Adrenal gland (tissue), 19 donors: Measurements from ENCODE around the gene PCDHGC5. TPM values are rescaled to one million over a fixed set of nuclear protein-coding genes. Genes with fewer than 3 reads are reported as not detected.
A peak's percentile ranks its signal among the peaks of the same experiment; 100 is the strongest.

Source experiments
- DNase-seq, 7 donors: peaks; one replicate each; pipeline ENCODE4 v3.0.0-alpha.2; 2019 to 2020
- H3K27ac ChIP-seq, 5 donors: fragments of 200-600 bp; sonication (generic) in 4 of 5; 1 replicate in 3 of 5; 2 replicates in 2 of 5; pipeline versions ENCODE4 v1.5.1 to v1.8.0; 2016 to 2020; ENCODE audit warnings: mild to moderate bottlenecking in 1 of 5
- H3K27me3 ChIP-seq: fragments of 200-600 bp; 2 replicates; pipeline ENCODE4 v1.8.0; 2021
- H3K36me3 ChIP-seq, 2 donors: fragments of 200-600 bp; replicated peaks in 1 of 2; 1 replicate in 1 of 2; 2 replicates in 1 of 2; pipeline versions ENCODE4 v1.5.1 to v1.8.0; 2018 to 2022
- H3K4me1 ChIP-seq, 2 donors: fragments of 200-600 bp; replicated peaks in 1 of 2; 1 replicate in 1 of 2; 2 replicates in 1 of 2; pipeline versions ENCODE4 v1.5.1 to v1.8.0; 2018 to 2021
- H3K4me3 ChIP-seq, 4 donors: fragments of 200-600 bp; sonication (generic) in 3 of 4; one replicate each; pipeline ENCODE4 v1.5.1; 2016 to 2018
- H3K9me3 ChIP-seq, 3 donors: fragments of 200-600 bp; sonication (generic) in 1 of 3; replicated peaks in 1 of 3; 1 replicate in 2 of 3; 2 replicates in 1 of 3; pipeline versions ENCODE4 v1.5.1 to v1.8.0; 2016 to 2021
- CTCF ChIP-seq, 6 experiments: fragments of 450-650 bp in 4 of 6; fragments of 200-600 bp in 2 of 6; sonication (generic) in 1 of 6; IDR thresholded peaks; 1 replicate in 5 of 6; 2 replicates in 1 of 6; pipeline versions ENCODE4 v1.5.1 to v1.8.0; 2016 to 2021; ENCODE audit warnings: antibody characterized with exemption in 6 of 6, mild to moderate bottlenecking in 2 of 6, moderate library complexity in 1 of 6
- POLR2A ChIP-seq, 2 donors: fragments of 450-650 bp; IDR thresholded peaks; one replicate each; pipeline ENCODE4 v1.6.1; 2017; ENCODE audit warnings: antibody characterized with exemption in 2 of 2, mild to moderate bottlenecking in 2 of 2, moderate library complexity in 1 of 2
- WGBS, 4 donors: extraction: QIAGEN DNeasy Blood & Tissue Kit in 2 of 4; methylation state at CpG; one replicate each; pipeline versions ENCODE4 v1.1.5 to v1.1.7; 2013 to 2017; 5-methylcytosine and 5-hydroxymethylcytosine counted together
- intact Hi-C, 2 donors: fragments of 100-400 bp; cut with DNase I; formaldehyde crosslinking; loops; one replicate each; pipeline versions ENCODE4 v1.14.1 to v1.15.0; 2022 to 2023
- long read RNA-seq, 10 donors: library from polyadenylated mRNA in 3 of 10; unstranded in 2 of 10; stranded (forward) in 1 of 10; transcript quantifications; one replicate each; pipeline ENCODE4 v2.0.0 and lab custom pipeline, GENCODE V29; 2021 to 2026
- polyA plus RNA-seq, 3 donors: library from polyadenylated mRNA; stranded (reverse); fragments of 200-250 nt in 2 of 3; fragments of 350-450 nt in 1 of 3; fragmentation: Illumina TruSeq in 1 of 3; extraction: RNeasy Lipid Tissue Mini Kit (QIAGEN cat#74804) in 1 of 3; gene quantifications; one replicate each; pipeline ENCODE4 v1.2.3, GENCODE V29; 2013 to 2014
- total RNA-seq, 9 donors: library from RNA; depleted of rRNA in 4 of 9; stranded (reverse); fragments of >200 nt in 4 of 9; fragments of 120-200 nt in 1 of 9; fragmentation: NEBNext Ultra II Directional in 1 of 9; extraction: Animal tissue kit (Norgen Biotek cat#: 25700) in 1 of 9; gene quantifications; one replicate each; pipeline versions ENCODE4 v1.1.0 to v1.2.4, GENCODE V29; 2013 to 2023
- donor health status: healthy with polysubstance abuse.
- donor health status: Bipolar disorder and iron deficiency.
- donor health status: DM: yes; HTN: yes; CAD: no.
- donor health status: DM: no; HTN: no; CAD: no.
- donor health status: DM: no; HTN: no; CAD: no.
- donor health status: DM: yes; HTN: yes; CAD: no.

PCDHGC5 gene
- total RNA-seq (1 to 10 TPM in 7 of 9 donors, under 1 TPM in 2; 0.61 to 5.2 (median 3.0) TPM), polyA plus RNA-seq (1 to 10 TPM in 1 of 3 donors, under 1 TPM in 2; 0.10 to 1.1 (median 0.33) TPM)
- long read RNA-seq, donor 1, result 0 reads
- long read RNA-seq, donor 2, result 0 reads
- long read RNA-seq, donor 3, result 0 reads
- long read RNA-seq, donor 4, partial matches to known transcripts, result 0 of 7 reads
- long read RNA-seq, donor 4, other reads (novel, unspliced or antisense), result 7 of 7 reads
- long read RNA-seq, donor 5, partial matches to known transcripts, result 1 of 1 reads
- long read RNA-seq, donor 5, other reads (novel, unspliced or antisense), result 0 of 1 reads
- long read RNA-seq, donor 6, result 0 reads
- long read RNA-seq, donor 7, result 0 reads
- long read RNA-seq, donor 8, result 0 reads
- long read RNA-seq, donor 9, partial matches to known transcripts, result 6 of 6 reads
- long read RNA-seq, donor 9, other reads (novel, unspliced or antisense), result 0 of 6 reads
- long read RNA-seq, donor 10, result 0 reads

- intact Hi-C loops, result no loop called here
- Histone ChIP-seq H3K4me3 (peak within 1 kb of the TSS in 1 of 4 donors; percentile 19), H3K27me3 (no peaks in the 10 kb centered on the region), H3K36me3 (no peaks in the 10 kb centered on the region), H3K9me3 (no peaks in the 10 kb centered on the region), H3K4me1 (peaks cover 4 to 52% of the 10 kb centered on the region in 2 donors), H3K27ac (peak within 1 kb of the TSS in 3 of 5 donors; percentile 7 to 77 (median 65))
- TF ChIP-seq POLR2A (IDR thresholded peaks at IDR 0.05), result peak in 1 of 2 donors; percentile 19
- TF ChIP-seq CTCF (IDR thresholded peaks at IDR 0.05), result no peak
- peak in 6 of 7 donors; percentile 50 to 77 (median 58) for DNase-seq
- WGBS, 4 donors, result 33 to 58% (median 49%) methylated on average over 9 to 14 of the region's 14 CpGs
Observed at GRCh38 chr5:141488591-141489561, at the start of gene PCDHGC5. TSS of gene PCDHGC5 (plus strand) at chr5:141489081. CDS start at chr5:141489241, 160 bp downstream.

GRCh38 chr5:141439411-141440141 is 49.3 kb upstream of the PCDHGC5 start:
- Histone ChIP-seq H3K36me3 (no peaks in the 10 kb centered on the region), H3K4me1 (no peaks in the 10 kb centered on the region), H3K9me3 (peaks cover 0 to 4% (median 0%) of the 10 kb centered on the region in 3 donors), H3K4me3 (no peak overlapping the region), H3K27ac (no peak overlapping the region), H3K27me3 (no peaks in the 10 kb centered on the region)
- intact Hi-C loops, result no loop called here
- TF ChIP-seq CTCF (IDR thresholded peaks at IDR 0.05), result no peak
- no peak for TF ChIP-seq POLR2A (IDR thresholded peaks at IDR 0.05)
- 67 to 73% (median 69%) methylated on average over 10 of the region's 10 CpGs for WGBS, 4 donors
- no peak for DNase-seq

GRCh38 chr5:141440341-141440740 is 48.5 kb upstream of the PCDHGC5 start:
- TF ChIP-seq CTCF (IDR thresholded peaks at IDR 0.05), result no peak
- TF ChIP-seq POLR2A (IDR thresholded peaks at IDR 0.05), result no peak
- Histone ChIP-seq H3K9me3 (peaks cover 0 to 4% (median 0%) of the 10 kb centered on the region in 3 donors), H3K4me3 (no peak overlapping the region), H3K27me3 (no peaks in the 10 kb centered on the region), H3K36me3 (no peaks in the 10 kb centered on the region), H3K4me1 (peaks cover 0 to 4% of the 10 kb centered on the region in 2 donors), H3K27ac (no peak overlapping the region)
- 94 to 96% (median 94%) methylated on average over 9 of the region's 9 CpGs for WGBS, 4 donors
- intact Hi-C loops, result no loop called here
- DNase-seq, result no peak
